HepG2 (cell line): ENCODE data around the gene RAB40C. TPM values are rescaled to one million over a fixed set of nuclear protein-coding genes. Genes with fewer than 3 reads are reported as not detected.

Source experiments
- DNMT1 ChIP-seq: sonication (generic); formaldehyde crosslinking; IDR thresholded peaks from 2 replicates; pipeline ENCODE4 v1.5.1; 2020; ENCODE audit warnings: mild to moderate bottlenecking, missing genetic modification reagents
- HNRNPH1 ChIP-seq: fragments of 200-400 bp; formaldehyde crosslinking; optimal IDR thresholded peaks from 2 replicates; pipeline ENCODE3; 2017; ENCODE audit warnings: mild to moderate bottlenecking, low read depth, low read length
- MAF1 ChIP-seq: sonication (generic); formaldehyde crosslinking; IDR thresholded peaks from 2 replicates; pipeline ENCODE4 v1.5.0; 2020; ENCODE audit warnings: missing genetic modification reagents, borderline replicate concordance
- MAFK ChIP-seq, 2 experiments: IDR thresholded peaks in 1 of 2; conservative IDR thresholded peaks in 1 of 2; 2 replicates each; pipeline ENCODE4 v1.6.1; 2011; ENCODE audit warnings: improper control_type of control experiment in 2 of 2, low read length in 2 of 2
- MED1 ChIP-seq: sonication (generic); formaldehyde crosslinking; IDR thresholded peaks from 2 replicates; pipeline ENCODE4 v1.4.0; 2020; ENCODE audit warnings: missing genetic modification reagents
- MXI1 ChIP-seq: IDR thresholded peaks from 3 replicates; pipeline ENCODE4 v1.6.1; 2012; ENCODE audit warnings: low read depth, low read length, inconsistent platforms, borderline replicate concordance
- PCBP1 ChIP-seq: fragments of 200-400 bp; formaldehyde crosslinking; IDR thresholded peaks from 2 replicates; pipeline ENCODE4 v1.6.1; 2017; ENCODE audit warnings: mild to moderate bottlenecking, low read depth, low read length, borderline replicate concordance
- SSRP1 ChIP-seq: IDR thresholded peaks from 2 replicates; pipeline ENCODE4 v1.6.1; 2016; ENCODE audit warnings: control low read depth
- SYNCRIP ChIP-seq: fragments of 200-400 bp; formaldehyde crosslinking; IDR thresholded peaks from 2 replicates; pipeline ENCODE4 v1.6.1; 2018; ENCODE audit warnings: mild to moderate bottlenecking, low read depth, low read length; ENCODE audit not compliant: insufficient read depth
- ZBTB8A ChIP-seq: sonication (generic); formaldehyde crosslinking; IDR thresholded peaks from 2 replicates; pipeline ENCODE4 v1.4.0; 2020; ENCODE audit warnings: mild to moderate bottlenecking, low read depth, missing genetic modification reagents, borderline replicate concordance
- ZKSCAN8 ChIP-seq: IDR thresholded peaks from 2 replicates; pipeline ENCODE4 v1.6.1; 2016; ENCODE audit warnings: borderline replicate concordance, missing genetic modification reagents, missing compliant biosample characterization
- ZMYM2 ChIP-seq: sonication (generic); formaldehyde crosslinking; IDR thresholded peaks from 2 replicates; pipeline ENCODE4 v1.8.0; 2022; ENCODE audit warnings: mild to moderate bottlenecking, missing genetic modification reagents
- ZNF160 ChIP-seq: sonication (generic); formaldehyde crosslinking; IDR thresholded peaks from 2 replicates; pipeline ENCODE4 v1.8.0; 2022; ENCODE audit warnings: mild to moderate bottlenecking, inconsistent platforms, missing genetic modification reagents
- ZNF607 ChIP-seq: sonication (generic); formaldehyde crosslinking; IDR thresholded peaks from 2 replicates; pipeline ENCODE4 v1.5.1; 2020; ENCODE audit warnings: missing genetic modification reagents, mild to moderate bottlenecking, borderline replicate concordance
- polyA plus RNA-seq, 8 experiments: library from polyadenylated mRNA; depleted of rRNA in 3 of 8; stranded (reverse) in 7 of 8; unstranded in 1 of 8; fragments of >200 nt; fragmentation: Illumina TruSeq in 4 of 8; extraction: Trizol in 4 of 8; gene quantifications; 2 replicates each; pipeline versions ENCODE4 v1.2.1 to v1.2.3, GENCODE V29; 2011 to 2016; ENCODE audit warnings: low read depth in 4 of 8, missing spikeins in 1 of 8, mixed read lengths in 1 of 8; ENCODE audit not compliant: insufficient read depth in 1 of 8
- total RNA-seq, 5 experiments: library from RNA; depleted of rRNA; stranded (reverse); fragments of >200 nt; fragmentation: Illumina TruSeq; extraction: Trizol; gene quantifications; 2 replicates each; pipeline ENCODE4 v1.2.3, GENCODE V29; 2016; ENCODE audit warnings: low read depth in 1 of 5
- TF ChIP-seq, protein P1 (sequence below): sonication (generic); formaldehyde crosslinking; IDR thresholded peaks from 2 replicates; pipeline ENCODE4 v1.4.0; 2020; ENCODE audit warnings: missing genetic modification reagents
- TF ChIP-seq, protein P2 (sequence below): sonication (generic); formaldehyde crosslinking; IDR thresholded peaks from 2 replicates; pipeline ENCODE4 v1.5.1; 2020; ENCODE audit warnings: mild to moderate bottlenecking, missing genetic modification reagents, borderline replicate concordance
- TF ChIP-seq, protein P3 (sequence below): sonication (generic); formaldehyde crosslinking; IDR thresholded peaks from 2 replicates; pipeline ENCODE4 v1.5.0; 2020; ENCODE audit warnings: mild to moderate bottlenecking, missing genetic modification reagents, borderline replicate concordance

Gene RAB40C
- total and polyA plus RNA-seq, 2 of the 13 experiments (the other 11 are each of a cell fraction or from before 2014, with no cell fraction given) = 7.7 to 11.5 TPM

GRCh38 chr16:543301-544164 is 46.3 kb upstream of the RAB40C start (continued):
- TF ChIP-seq HNRNPH1 = no peak
- TF ChIP-seq SYNCRIP = no peak
- no peak for TF ChIP-seq SSRP1 (CRISPR knock-in tag)
- no peak for TF ChIP-seq MAF1
- TF ChIP-seq ZMYM2 = 0 out of 2 replicates have a peak, but pooled peaks have one; percentile 23
- TF ChIP-seq, protein P1, sequence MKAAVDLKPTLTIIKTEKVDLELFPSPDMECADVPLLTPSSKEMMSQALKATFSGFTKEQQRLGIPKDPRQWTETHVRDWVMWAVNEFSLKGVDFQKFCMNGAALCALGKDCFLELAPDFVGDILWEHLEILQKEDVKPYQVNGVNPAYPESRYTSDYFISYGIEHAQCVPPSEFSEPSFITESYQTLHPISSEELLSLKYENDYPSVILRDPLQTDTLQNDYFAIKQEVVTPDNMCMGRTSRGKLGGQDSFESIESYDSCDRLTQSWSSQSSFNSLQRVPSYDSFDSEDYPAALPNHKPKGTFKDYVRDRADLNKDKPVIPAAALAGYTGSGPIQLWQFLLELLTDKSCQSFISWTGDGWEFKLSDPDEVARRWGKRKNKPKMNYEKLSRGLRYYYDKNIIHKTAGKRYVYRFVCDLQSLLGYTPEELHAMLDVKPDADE = no peak
- TF ChIP-seq ZNF607 (CRISPR knock-in tag) = no peak
- TF ChIP-seq, protein P2, sequence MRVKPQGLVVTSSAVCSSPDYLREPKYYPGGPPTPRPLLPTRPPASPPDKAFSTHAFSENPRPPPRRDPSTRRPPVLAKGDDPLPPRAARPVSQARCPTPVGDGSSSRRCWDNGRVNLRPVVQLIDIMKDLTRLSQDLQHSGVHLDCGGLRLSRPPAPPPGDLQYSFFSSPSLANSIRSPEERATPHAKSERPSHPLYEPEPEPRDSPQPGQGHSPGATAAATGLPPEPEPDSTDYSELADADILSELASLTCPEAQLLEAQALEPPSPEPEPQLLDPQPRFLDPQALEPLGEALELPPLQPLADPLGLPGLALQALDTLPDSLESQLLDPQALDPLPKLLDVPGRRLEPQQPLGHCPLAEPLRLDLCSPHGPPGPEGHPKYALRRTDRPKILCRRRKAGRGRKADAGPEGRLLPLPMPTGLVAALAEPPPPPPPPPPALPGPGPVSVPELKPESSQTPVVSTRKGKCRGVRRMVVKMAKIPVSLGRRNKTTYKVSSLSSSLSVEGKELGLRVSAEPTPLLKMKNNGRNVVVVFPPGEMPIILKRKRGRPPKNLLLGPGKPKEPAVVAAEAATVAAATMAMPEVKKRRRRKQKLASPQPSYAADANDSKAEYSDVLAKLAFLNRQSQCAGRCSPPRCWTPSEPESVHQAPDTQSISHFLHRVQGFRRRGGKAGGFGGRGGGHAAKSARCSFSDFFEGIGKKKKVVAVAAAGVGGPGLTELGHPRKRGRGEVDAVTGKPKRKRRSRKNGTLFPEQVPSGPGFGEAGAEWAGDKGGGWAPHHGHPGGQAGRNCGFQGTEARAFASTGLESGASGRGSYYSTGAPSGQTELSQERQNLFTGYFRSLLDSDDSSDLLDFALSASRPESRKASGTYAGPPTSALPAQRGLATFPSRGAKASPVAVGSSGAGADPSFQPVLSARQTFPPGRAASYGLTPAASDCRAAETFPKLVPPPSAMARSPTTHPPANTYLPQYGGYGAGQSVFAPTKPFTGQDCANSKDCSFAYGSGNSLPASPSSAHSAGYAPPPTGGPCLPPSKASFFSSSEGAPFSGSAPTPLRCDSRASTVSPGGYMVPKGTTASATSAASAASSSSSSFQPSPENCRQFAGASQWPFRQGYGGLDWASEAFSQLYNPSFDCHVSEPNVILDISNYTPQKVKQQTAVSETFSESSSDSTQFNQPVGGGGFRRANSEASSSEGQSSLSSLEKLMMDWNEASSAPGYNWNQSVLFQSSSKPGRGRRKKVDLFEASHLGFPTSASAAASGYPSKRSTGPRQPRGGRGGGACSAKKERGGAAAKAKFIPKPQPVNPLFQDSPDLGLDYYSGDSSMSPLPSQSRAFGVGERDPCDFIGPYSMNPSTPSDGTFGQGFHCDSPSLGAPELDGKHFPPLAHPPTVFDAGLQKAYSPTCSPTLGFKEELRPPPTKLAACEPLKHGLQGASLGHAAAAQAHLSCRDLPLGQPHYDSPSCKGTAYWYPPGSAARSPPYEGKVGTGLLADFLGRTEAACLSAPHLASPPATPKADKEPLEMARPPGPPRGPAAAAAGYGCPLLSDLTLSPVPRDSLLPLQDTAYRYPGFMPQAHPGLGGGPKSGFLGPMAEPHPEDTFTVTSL = peak; percentile 11; the same call in 1 of the 2 replicates
- no peak for TF ChIP-seq ZBTB8A (CRISPR knock-in tag)
- no peak for TF ChIP-seq MAFK (conservative IDR thresholded peaks at IDR 0.05 in 1 of 2, IDR thresholded peaks at IDR 0.05 in 1 of 2; ENCODE audit: low read length in 2 of 2)
- TF ChIP-seq, protein P3, sequence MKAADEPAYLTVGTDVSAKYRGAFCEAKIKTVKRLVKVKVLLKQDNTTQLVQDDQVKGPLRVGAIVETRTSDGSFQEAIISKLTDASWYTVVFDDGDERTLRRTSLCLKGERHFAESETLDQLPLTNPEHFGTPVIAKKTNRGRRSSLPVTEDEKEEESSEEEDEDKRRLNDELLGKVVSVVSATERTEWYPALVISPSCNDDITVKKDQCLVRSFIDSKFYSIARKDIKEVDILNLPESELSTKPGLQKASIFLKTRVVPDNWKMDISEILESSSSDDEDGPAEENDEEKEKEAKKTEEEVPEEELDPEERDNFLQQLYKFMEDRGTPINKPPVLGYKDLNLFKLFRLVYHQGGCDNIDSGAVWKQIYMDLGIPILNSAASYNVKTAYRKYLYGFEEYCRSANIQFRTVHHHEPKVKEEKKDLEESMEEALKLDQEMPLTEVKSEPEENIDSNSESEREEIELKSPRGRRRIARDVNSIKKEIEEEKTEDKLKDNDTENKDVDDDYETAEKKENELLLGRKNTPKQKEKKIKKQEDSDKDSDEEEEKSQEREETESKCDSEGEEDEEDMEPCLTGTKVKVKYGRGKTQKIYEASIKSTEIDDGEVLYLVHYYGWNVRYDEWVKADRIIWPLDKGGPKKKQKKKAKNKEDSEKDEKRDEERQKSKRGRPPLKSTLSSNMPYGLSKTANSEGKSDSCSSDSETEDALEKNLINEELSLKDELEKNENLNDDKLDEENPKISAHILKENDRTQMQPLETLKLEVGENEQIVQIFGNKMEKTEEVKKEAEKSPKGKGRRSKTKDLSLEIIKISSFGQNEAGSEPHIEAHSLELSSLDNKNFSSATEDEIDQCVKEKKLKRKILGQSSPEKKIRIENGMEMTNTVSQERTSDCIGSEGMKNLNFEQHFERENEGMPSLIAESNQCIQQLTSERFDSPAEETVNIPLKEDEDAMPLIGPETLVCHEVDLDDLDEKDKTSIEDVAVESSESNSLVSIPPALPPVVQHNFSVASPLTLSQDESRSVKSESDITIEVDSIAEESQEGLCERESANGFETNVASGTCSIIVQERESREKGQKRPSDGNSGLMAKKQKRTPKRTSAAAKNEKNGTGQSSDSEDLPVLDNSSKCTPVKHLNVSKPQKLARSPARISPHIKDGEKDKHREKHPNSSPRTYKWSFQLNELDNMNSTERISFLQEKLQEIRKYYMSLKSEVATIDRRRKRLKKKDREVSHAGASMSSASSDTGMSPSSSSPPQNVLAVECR (CRISPR knock-in tag) = peak; percentile 86
- TF ChIP-seq ZNF160 (CRISPR knock-in tag) = 0 out of 2 replicates have a peak, but pooled peaks have one; percentile 20
- peak; percentile 73 for TF ChIP-seq MED1 (CRISPR knock-in tag)
- no peak for TF ChIP-seq DNMT1 (CRISPR knock-in tag)
- no peak for TF ChIP-seq PCBP1
- TF ChIP-seq MXI1 = peak; percentile 80; the same call in 2 of the 3 replicates
- TF ChIP-seq ZKSCAN8 (CRISPR knock-in tag) = no peak
